H1 (cell line): Measurements from ENCODE around the gene EIF2S2. TPM values are rescaled to one million over a fixed set of nuclear protein-coding genes. Genes with fewer than 3 reads are reported as not detected.

Experiments
- CTCF ChIA-PET: fragments of 300-600 bp; sonication (Branson Sonifier 250); formaldehyde crosslinking; loops from one replicate; lab custom pipeline; 2021; ENCODE audit not compliant: partially characterized antibody; lab: Charles Lee
- POLR2A ChIA-PET: fragments of 300-600 bp; sonication (Branson Sonifier 250); formaldehyde crosslinking; loops from one replicate; lab custom pipeline; 2021; ENCODE audit warnings: inconsistent platforms; ENCODE audit not compliant: partially characterized antibody; lab: Charles Lee
- DNase-seq, 2 experiments: peaks; one replicate each; pipeline versions ENCODE4 v3.0.0 to v3.0.0-alpha.2; 2010 to 2022; ENCODE audit warnings: low spot score in 2 of 2, low read depth in 1 of 2, mixed read lengths in 1 of 2
- FAIRE-seq: peaks from 2 replicates; lab custom pipeline; 2011; peaks lifted over from hg19 to GRCh38; lab: Jason Lieb, UNC
- H2AFZ ChIP-seq: 2 replicates; pipeline ENCODE4 v1.8.1; 2012; ENCODE audit warnings: low read length, inconsistent platforms
- H2AK5ac ChIP-seq: 2 replicates; pipeline ENCODE4 v1.6.1; 2013; ENCODE audit warnings: low read depth, low read length
- H2BK120ac ChIP-seq: replicated peaks from 2 replicates; pipeline ENCODE3; 2013; ENCODE audit warnings: low read depth, low read length, inconsistent platforms
- H2BK12ac ChIP-seq: 2 replicates; pipeline ENCODE4 v1.6.1; 2013; ENCODE audit warnings: low read depth, low read length
- H2BK15ac ChIP-seq: 2 replicates; pipeline ENCODE4 v1.6.1; 2013; ENCODE audit warnings: low read length
- H2BK20ac ChIP-seq: 2 replicates; pipeline ENCODE4 v1.6.1; 2013; ENCODE audit warnings: low read length
- H2BK5ac ChIP-seq: 2 replicates; pipeline ENCODE4 v1.6.1; 2013; ENCODE audit warnings: low read depth, low read length
- H3K14ac ChIP-seq: 2 replicates; pipeline ENCODE4 v1.6.1; 2013; ENCODE audit warnings: inconsistent platforms; ENCODE audit not compliant: insufficient read length
- H3K18ac ChIP-seq: 2 replicates; pipeline ENCODE4 v1.6.1; 2013; ENCODE audit warnings: low read length; ENCODE audit errors: extremely low read depth
- H3K23ac ChIP-seq: 2 replicates; pipeline ENCODE4 v1.6.1; 2013; ENCODE audit warnings: inconsistent platforms; ENCODE audit not compliant: insufficient read length
- H3K23me2 ChIP-seq: 2 replicates; pipeline ENCODE4 v1.6.1; 2013; ENCODE audit warnings: low read depth, low read length
- H3K27ac ChIP-seq: 2 replicates; pipeline ENCODE4 v1.6.1; 2011; ENCODE audit warnings: low read depth, low read length, inconsistent platforms
- H3K27me3 ChIP-seq, 4 experiments: replicated peaks in 1 of 4; 1 replicate in 1 of 4; 2 replicates in 3 of 4; pipeline versions ENCODE4 v1.6.1 to v1.8.1; 2011 to 2013; ENCODE audit warnings: low read length in 3 of 4, mild to moderate bottlenecking in 3 of 4, inconsistent platforms in 2 of 4, mixed read lengths in 2 of 4, moderate library complexity in 1 of 4; ENCODE audit not compliant: control insufficient read depth in 3 of 4, insufficient read depth in 3 of 4; ENCODE audit errors: extremely low read depth in 1 of 4
- H3K36me3 ChIP-seq, 4 experiments: 2 replicates each; pipeline versions ENCODE4 v1.6.1 to v1.8.1; 2011 to 2013; ENCODE audit warnings: mild to moderate bottlenecking in 4 of 4, low read length in 3 of 4, moderate library complexity in 2 of 4, control low read depth in 1 of 4, inconsistent platforms in 1 of 4; ENCODE audit not compliant: insufficient read depth in 4 of 4, control insufficient read depth in 2 of 4
- H3K4ac ChIP-seq: replicated peaks from 2 replicates; pipeline ENCODE3; 2013; ENCODE audit warnings: low read length, low read depth, mixed read lengths, inconsistent platforms; ENCODE audit not compliant: insufficient read length
- H3K4me1 ChIP-seq, 4 experiments: replicated peaks in 1 of 4; 1 replicate in 1 of 4; 2 replicates in 3 of 4; pipeline versions ENCODE4 v1.6.1 to v1.8.1; 2011 to 2013; ENCODE audit warnings: low read length in 3 of 4, inconsistent platforms in 2 of 4, mixed read lengths in 1 of 4; ENCODE audit not compliant: insufficient read depth in 4 of 4, control insufficient read depth in 3 of 4
- H3K4me2 ChIP-seq, 2 experiments: 2 replicates each; pipeline versions ENCODE4 v1.6.1 to v1.8.1; 2011 to 2013; ENCODE audit warnings: low read depth in 2 of 2, low read length in 2 of 2, control low read depth in 1 of 2, inconsistent platforms in 1 of 2, mild to moderate bottlenecking in 1 of 2; ENCODE audit not compliant: insufficient read depth in 1 of 2
- H3K4me3 ChIP-seq, 4 experiments: fragments of 200-600, 300-600 bp in 1 of 4; sonication (generic), shearing (Covaris generic), sonication (Bioruptor Twin) in 1 of 4; 2 replicates each; pipeline versions ENCODE4 v1.5.1 to v1.8.1; 2011 to 2016; ENCODE audit warnings: low read length in 4 of 4, low read depth in 3 of 4, control low read depth in 2 of 4, inconsistent platforms in 2 of 4, mild to moderate bottlenecking in 2 of 4, mixed read lengths in 1 of 4, moderate library complexity in 1 of 4; ENCODE audit not compliant: insufficient read depth in 2 of 4; ENCODE audit errors: extremely low read depth in 1 of 4
- H3K56ac ChIP-seq: replicated peaks from 2 replicates; pipeline ENCODE3; 2013; ENCODE audit warnings: low read depth, mild to moderate bottlenecking, mixed read lengths, low read length, inconsistent platforms; ENCODE audit not compliant: insufficient read length
- H3K79me1 ChIP-seq: 2 replicates; pipeline ENCODE4 v1.6.1; 2013; ENCODE audit warnings: low read depth, low read length, control low read depth
- H3K79me2 ChIP-seq, 2 experiments: 2 replicates each; pipeline versions ENCODE4 v1.6.1 to v1.8.1; 2012 to 2013; ENCODE audit warnings: low read length in 2 of 2, mild to moderate bottlenecking in 2 of 2, inconsistent platforms in 1 of 2; ENCODE audit not compliant: insufficient read depth in 2 of 2, control insufficient read depth in 1 of 2
- H3K9ac ChIP-seq, 4 experiments: replicated peaks in 1 of 4; 1 replicate in 1 of 4; 2 replicates in 3 of 4; pipeline versions ENCODE4 v1.6.1 to v1.8.1; 2011 to 2013; ENCODE audit warnings: low read depth in 3 of 4, low read length in 3 of 4, control low read depth in 2 of 4, mild to moderate bottlenecking in 2 of 4, moderate library complexity in 2 of 4, inconsistent platforms in 1 of 4; ENCODE audit errors: extremely low read depth in 1 of 4
- H3K9me3 ChIP-seq, 2 experiments: 2 replicates each; pipeline versions ENCODE4 v1.6.1 to v1.8.1; 2012 to 2013; ENCODE audit warnings: mild to moderate bottlenecking in 2 of 2, moderate library complexity in 2 of 2, control low read depth in 1 of 2, inconsistent platforms in 1 of 2, low read depth in 1 of 2, low read length in 1 of 2, mixed read lengths in 1 of 2; ENCODE audit not compliant: insufficient read depth in 2 of 2
- H4K20me1 ChIP-seq, 2 experiments: replicated peaks in 1 of 2; 2 replicates each; pipeline versions ENCODE3 to v1.8.1; 2011 to 2013; ENCODE audit warnings: inconsistent platforms in 2 of 2, low read length in 2 of 2, mild to moderate bottlenecking in 1 of 2; ENCODE audit not compliant: insufficient read depth in 2 of 2, control insufficient read depth in 1 of 2
- H4K5ac ChIP-seq: 2 replicates; pipeline ENCODE4 v1.6.1; 2013; ENCODE audit warnings: low read length, low read depth, mixed read lengths, inconsistent platforms; ENCODE audit not compliant: insufficient read length
- H4K8ac ChIP-seq: 2 replicates; pipeline ENCODE4 v1.8.0; 2013; ENCODE audit warnings: mild to moderate bottlenecking, moderate library complexity, low read length, inconsistent platforms; ENCODE audit not compliant: insufficient read depth; ENCODE audit errors: extremely low read depth
- H4K91ac ChIP-seq: replicated peaks from 2 replicates; pipeline ENCODE3; 2013; ENCODE audit warnings: low read length, mixed read lengths, inconsistent platforms; ENCODE audit not compliant: insufficient read length
- CBX8 ChIP-seq: fragments of 300-800, 300-1000 bp; sonication (generic); IDR thresholded peaks from 2 replicates; pipeline ENCODE4 v1.7.1; 2016; ENCODE audit warnings: low read depth, low read length, borderline replicate concordance
- CEBPB ChIP-seq: IDR thresholded peaks from 2 replicates; pipeline ENCODE4 v1.6.1; 2012; ENCODE audit warnings: low read depth, low read length
- CHD1 ChIP-seq: IDR thresholded peaks from 2 replicates; pipeline ENCODE4 v1.6.1; 2012; ENCODE audit warnings: low read depth, low read length, improper control_type of control experiment
- EP300 ChIP-seq, 2 experiments: IDR thresholded peaks; 1 replicate in 1 of 2; 2 replicates in 1 of 2; pipeline ENCODE4 v1.6.1; 2011 to 2012; ENCODE audit warnings: low read depth in 2 of 2, low read length in 2 of 2, mild to moderate bottlenecking in 2 of 2, borderline replicate concordance in 1 of 2, inconsistent platforms in 1 of 2, moderate library complexity in 1 of 2
- JUN ChIP-seq: IDR thresholded peaks from 2 replicates; pipeline ENCODE4 v1.6.1; 2011; ENCODE audit warnings: low read depth, mild to moderate bottlenecking, improper control_type of control experiment, low read length
- JUND ChIP-seq: IDR thresholded peaks from 2 replicates; pipeline ENCODE4 v1.6.1; 2011; ENCODE audit warnings: mild to moderate bottlenecking, improper control_type of control experiment, low read length
- POLR2AphosphoS5 ChIP-seq: IDR thresholded peaks from 2 replicates; pipeline ENCODE4 v1.6.1; 2011; ENCODE audit warnings: low read depth, low read length
- POU5F1 ChIP-seq: IDR thresholded peaks from 2 replicates; pipeline ENCODE4 v1.6.1; 2011; ENCODE audit warnings: low read depth, mild to moderate bottlenecking, low read length, moderate library complexity
- RBBP5 ChIP-seq: IDR thresholded peaks from 2 replicates; pipeline ENCODE4 v1.7.1; 2012; ENCODE audit warnings: low read depth, mild to moderate bottlenecking, inconsistent platforms, low read length, moderate library complexity, borderline replicate concordance
- RXRA ChIP-seq: IDR thresholded peaks from 2 replicates; pipeline ENCODE4 v1.6.1; 2011; ENCODE audit warnings: low read depth, mild to moderate bottlenecking, low read length, moderate library complexity; ENCODE audit not compliant: insufficient read depth
- SAP30 ChIP-seq: fragments of 300-600 bp; sonication (generic); IDR thresholded peaks from 2 replicates; pipeline ENCODE4 v1.7.1; 2012; ENCODE audit warnings: low read length, moderate library complexity, mild to moderate bottlenecking, inconsistent platforms; ENCODE audit not compliant: insufficient read depth, insufficient replicate concordance
- SIX5 ChIP-seq: IDR thresholded peaks from 2 replicates; pipeline ENCODE4 v1.6.1; 2011; ENCODE audit warnings: mild to moderate bottlenecking, low read depth, low read length
- SP1 ChIP-seq: IDR thresholded peaks from 2 replicates; pipeline ENCODE4 v1.6.1; 2011; ENCODE audit warnings: low read depth, low read length
- WGBS, 2 experiments: shearing (Covaris generic) in 1 of 2; methylation state at CpG; one replicate each; pipeline versions ENCODE4 v1.1.6 to v1.1.7; 2013 to 2015; ENCODE audit warnings: low lambda C conversion rate in 2 of 2, mixed read lengths in 2 of 2, inconsistent platforms in 1 of 2, low coverage in 1 of 2, missing lambda C conversion rate in 1 of 2; ENCODE audit not compliant: insufficient replicate concordance in 2 of 2, insufficient coverage in 1 of 2, insufficient read length in 1 of 2; ENCODE audit errors: extremely low coverage in 1 of 2, missing lambda C conversion rate in 1 of 2; 5-methylcytosine and 5-hydroxymethylcytosine counted together
- polyA plus RNA-seq, 7 experiments: library from polyadenylated mRNA; depleted of rRNA in 3 of 7; stranded (reverse) in 5 of 7; unstranded in 2 of 7; fragments of >200 nt in 5 of 7; fragments of 200-250 nt in 2 of 7; gene quantifications; 1 replicate in 5 of 7; 2 replicates in 1 of 7; 4 replicates in 1 of 7; pipeline versions ENCODE4 v1.2.1 to v1.2.3, GENCODE V29; 2011 to 2013; ENCODE audit warnings: missing spikeins in 2 of 7, mixed read lengths in 2 of 7
- total RNA-seq: library from RNA; stranded (reverse); fragmentation: NEBNext Ultra II Directional; extraction: Animal tissue kit (Norgen Biotek cat#: 25700); gene quantifications from 2 replicates; pipeline ENCODE4 v1.2.1, GENCODE V29; 2021

EIF2S2 gene
- total and polyA plus RNA-seq, 2 of the 8 experiments (the other 6 are each of a cell fraction or from before 2014, with no cell fraction given) = 59.5 to 142 TPM

DNA sequence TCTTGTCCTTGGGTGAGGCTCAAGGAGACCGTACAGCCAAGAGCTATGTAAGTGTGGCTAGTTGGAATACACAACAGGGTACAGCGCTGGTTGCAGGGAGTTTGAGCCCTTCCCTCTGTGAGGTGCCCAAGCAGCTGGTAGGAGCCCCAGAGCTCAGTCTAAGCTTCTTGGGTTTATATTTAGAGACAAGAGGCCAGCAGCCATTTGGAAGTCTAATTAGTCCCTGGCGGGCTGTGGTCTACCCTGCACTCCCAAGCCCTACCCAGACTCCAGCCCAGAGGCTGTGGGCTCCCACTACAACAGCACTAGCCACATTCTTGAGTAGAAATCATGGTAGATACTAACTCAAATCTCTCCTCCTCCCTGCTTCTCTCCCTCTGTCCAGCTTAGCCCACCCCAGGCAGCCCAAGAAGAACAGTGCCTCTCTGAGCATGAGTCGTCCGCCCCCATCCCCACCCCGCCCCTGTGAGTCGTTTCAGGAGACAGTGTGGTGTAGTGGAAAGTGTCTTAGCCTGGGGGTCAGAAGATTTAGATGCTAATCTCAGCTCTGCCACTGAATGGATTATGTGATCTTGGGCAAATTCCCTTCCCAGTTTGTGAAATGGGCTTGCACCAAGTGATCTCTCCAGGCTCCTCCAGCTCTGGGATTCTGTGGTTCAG, 37.8 kb downstream of the EIF2S2 start:
- WGBS, 2 experiments = 84% methylated on average over 5 of the region's 7 CpGs; no CpG with 5 or more reads in 1 of the 2 experiments
- H3K56ac ChIP-seq = no peak overlapping the region
- H2BK5ac ChIP-seq = peak overlapping the region; percentile 73; the same call in 1 of the 2 replicates
- H3K79me2 ChIP-seq = peaks cover 0 to 23% of the 10 kb centered on the region in 2 experiments; a peak in 2 of 4 replicates
- DNase-seq = no peak
- H2BK120ac ChIP-seq = no peak overlapping the region
- no peak overlapping the region for H3K9ac ChIP-seq
- TF ChIP-seq JUN (no peak), CEBPB (no peak), RBBP5 (no peak), POU5F1 (no peak), CBX8 (no peak), SIX5 (no peak), JUND (no peak), POLR2AphosphoS5 (no peak), CHD1 (no peak), SAP30 (no peak), RXRA (no peak), EP300 (IDR thresholded peaks at IDR 0.05; ENCODE audit: borderline replicate concordance in 1 of 2, low read depth in 2 of 2, low read length in 2 of 2) (no peak), SP1 (no peak)
- H3K79me1 ChIP-seq = peaks cover 3% of the 10 kb centered on the region; the same call in 1 of the 2 replicates
- H3K36me3 ChIP-seq = peaks cover 0 to 22% (median 3%) of the 10 kb centered on the region in 4 experiments; a peak in 6 of 8 replicates
- H3K4me2 ChIP-seq = no peak overlapping the region
- H2AK5ac ChIP-seq = no peak overlapping the region
- H3K27me3 ChIP-seq = no peaks in the 10 kb centered on the region
- ChIA-PET POLR2A (interaction anchor here (1.3 to 1.4 kb wide), 3 partner anchors 20 to 38 kb away, joined by 3 to 13 read pairs (median 3); partner anchors contain the start of gene EIF2S2), CTCF (interaction anchor here (0.6 to 2.9 kb wide), 9 partner anchors 12 to 282 kb away, joined by 3 to 10 read pairs (median 3); no protein-coding TSS in a partner anchor)
- no peak overlapping the region for H3K27ac ChIP-seq
- H2BK20ac ChIP-seq = no peak overlapping the region
- H4K20me1 ChIP-seq = peaks cover 9 to 17% of the 10 kb centered on the region in 2 experiments
- H4K91ac ChIP-seq = no peak overlapping the region
- H3K4ac ChIP-seq = no peak overlapping the region
- no peak overlapping the region for H3K18ac ChIP-seq
- peaks cover 0 to 5% (median 1%) of the 10 kb centered on the region in 4 experiments; a peak in 3 of 7 replicates for H3K4me1 ChIP-seq
- H2BK15ac ChIP-seq = no peak overlapping the region
- H3K23me2 ChIP-seq = no peaks in the 10 kb centered on the region; the same call in 1 of the 2 replicates
- H3K14ac ChIP-seq = no peak overlapping the region
- H2BK12ac ChIP-seq = no peak overlapping the region
- H4K5ac ChIP-seq = no peak overlapping the region
- H3K9me3 ChIP-seq = no peaks in the 10 kb centered on the region
- H3K23ac ChIP-seq = no peak overlapping the region
- no peak overlapping the region for H3K4me3 ChIP-seq
- no peak for FAIRE-seq
- H2AFZ ChIP-seq = no peak overlapping the region
- no peak overlapping the region for H4K8ac ChIP-seq
